NCI-H2081 treated with DMSO at 0.1 percent for 48 hours (cell line): ENCODE data around the gene WNK1.

Experiments used
- DNase-seq: peaks from one replicate; lab custom pipeline; 2025; lab: John Stamatoyannopoulos, UW

The WNK1 gene

DNA sequence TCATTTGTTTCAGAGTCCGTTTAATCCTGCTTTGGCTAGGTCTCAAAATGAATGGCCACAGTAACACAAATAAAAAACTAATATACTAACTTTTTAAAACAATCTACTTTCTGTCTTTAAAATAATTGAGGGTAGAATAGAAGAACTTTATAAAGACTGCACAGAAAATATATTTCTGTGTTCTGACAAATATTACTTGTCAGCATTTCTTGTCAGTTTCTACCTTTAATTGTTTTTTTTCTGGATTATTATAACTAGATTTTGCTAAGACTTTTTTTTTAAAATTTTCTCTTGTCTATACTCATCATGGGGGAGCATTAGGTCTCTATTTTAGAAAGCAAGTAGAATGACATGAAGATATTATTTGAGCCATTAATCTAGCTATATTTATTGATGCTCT, 110.9 kb downstream of the WNK1 start:
- no peak for DNase-seq

DNA sequence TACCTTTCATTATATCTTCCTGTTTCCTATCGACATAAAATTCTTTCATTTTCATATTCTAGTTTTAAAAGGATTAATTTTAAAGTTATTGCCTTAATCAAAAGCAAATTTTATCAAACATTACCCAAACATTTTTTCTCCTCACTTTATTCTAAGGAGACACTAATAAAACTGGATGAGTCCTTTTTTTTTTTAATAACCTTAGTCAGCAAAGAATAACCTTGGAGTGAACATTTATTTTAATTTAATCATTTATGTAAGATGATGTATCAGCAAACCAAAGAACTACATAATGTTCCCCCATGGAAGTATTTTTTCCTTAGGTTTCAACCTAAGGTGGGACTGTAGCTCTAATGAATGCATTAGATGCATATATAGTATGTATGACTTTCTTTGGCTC, 113.2 kb downstream of the WNK1 start:
- DNase-seq, result no peak

DNA sequence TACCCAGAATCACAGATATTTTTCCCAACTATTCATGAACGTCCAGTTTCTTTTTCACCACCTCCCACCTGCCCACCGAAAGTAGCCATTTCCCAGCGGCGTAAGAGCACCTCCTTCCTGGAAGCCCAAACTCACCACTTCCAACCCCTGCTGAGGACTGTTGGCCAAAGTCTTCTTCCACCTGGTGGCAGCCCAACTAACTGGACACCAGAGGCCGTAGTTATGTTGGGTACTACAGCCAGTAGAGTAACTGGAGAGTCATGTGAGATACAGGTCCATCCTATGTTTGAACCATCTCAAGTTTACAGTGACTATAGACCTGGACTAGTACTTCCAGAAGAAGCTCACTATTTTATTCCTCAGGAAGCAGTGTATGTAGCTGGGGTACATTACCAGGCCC, 115.5 kb downstream of the WNK1 start:
- DNase-seq, result no peak

DNA sequence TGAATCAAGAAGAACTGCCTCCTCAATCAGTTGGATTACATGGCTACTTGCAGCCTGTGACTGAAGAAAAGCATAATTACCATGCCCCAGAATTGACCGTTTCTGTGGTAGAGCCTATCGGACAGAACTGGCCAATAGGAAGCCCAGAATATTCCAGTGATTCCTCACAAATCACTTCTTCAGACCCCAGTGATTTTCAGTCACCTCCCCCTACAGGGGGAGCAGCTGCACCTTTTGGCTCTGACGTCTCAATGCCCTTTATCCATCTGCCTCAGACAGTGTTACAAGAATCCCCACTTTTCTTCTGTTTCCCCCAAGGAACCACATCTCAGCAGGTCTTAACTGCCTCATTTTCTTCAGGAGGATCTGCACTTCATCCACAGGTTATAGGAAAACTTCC, 116.3 kb downstream of the WNK1 start:
- no peak for DNase-seq

DNA sequence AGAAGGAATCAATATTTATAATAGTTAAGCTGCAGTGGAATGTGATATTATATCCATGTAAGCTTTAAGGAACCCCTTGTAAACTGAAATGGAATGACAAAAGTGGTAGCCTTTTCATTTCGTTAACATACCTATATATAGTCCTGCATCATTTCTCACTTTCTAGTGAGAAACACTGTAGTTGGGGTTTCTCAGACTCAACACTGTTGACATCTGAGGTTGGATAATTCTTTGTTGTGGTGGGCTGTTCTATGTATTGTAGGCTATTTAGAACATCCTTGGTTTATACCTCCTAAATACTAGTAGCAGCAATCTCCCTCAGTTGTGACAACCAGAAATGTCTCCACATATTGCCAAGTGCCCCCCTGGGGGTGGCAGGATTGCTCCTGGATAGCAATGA, 118.0 kb downstream of the WNK1 start:
- no peak for DNase-seq

DNA sequence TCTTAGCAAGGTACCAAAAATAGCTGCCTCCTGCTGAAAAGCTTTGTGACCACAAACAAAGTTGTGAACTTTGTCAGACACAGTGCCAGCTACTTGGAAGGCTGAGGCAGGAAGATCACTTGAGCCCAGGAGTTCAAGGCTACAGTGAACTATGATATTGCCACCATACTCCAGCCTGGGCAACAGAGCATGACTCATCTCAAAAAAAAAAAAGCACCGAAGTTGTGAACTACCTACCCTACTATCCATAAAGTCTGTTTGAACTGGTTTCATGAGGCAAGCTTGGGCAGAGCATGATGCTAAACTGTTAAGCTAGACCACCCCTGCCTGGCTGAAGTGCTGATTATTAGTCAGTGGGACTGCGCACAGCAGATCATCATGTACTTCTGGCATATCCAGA, 121.6 kb downstream of the WNK1 start:
- no peak for DNase-seq

DNA sequence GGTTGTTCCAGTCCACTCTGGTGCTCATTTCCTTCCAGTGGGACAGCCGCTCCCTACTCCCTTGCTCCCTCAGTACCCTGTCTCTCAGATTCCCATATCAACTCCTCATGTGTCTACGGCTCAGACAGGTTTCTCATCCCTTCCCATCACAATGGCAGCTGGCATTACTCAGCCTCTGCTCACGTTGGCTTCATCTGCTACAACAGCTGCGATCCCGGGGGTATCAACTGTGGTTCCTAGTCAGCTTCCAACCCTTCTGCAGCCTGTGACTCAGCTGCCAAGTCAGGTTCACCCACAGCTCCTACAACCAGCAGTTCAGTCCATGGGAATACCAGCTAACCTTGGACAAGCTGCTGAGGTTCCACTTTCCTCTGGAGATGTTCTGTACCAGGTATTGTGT, 127.3 kb downstream of the WNK1 start:
- DNase-seq, result no peak

DNA sequence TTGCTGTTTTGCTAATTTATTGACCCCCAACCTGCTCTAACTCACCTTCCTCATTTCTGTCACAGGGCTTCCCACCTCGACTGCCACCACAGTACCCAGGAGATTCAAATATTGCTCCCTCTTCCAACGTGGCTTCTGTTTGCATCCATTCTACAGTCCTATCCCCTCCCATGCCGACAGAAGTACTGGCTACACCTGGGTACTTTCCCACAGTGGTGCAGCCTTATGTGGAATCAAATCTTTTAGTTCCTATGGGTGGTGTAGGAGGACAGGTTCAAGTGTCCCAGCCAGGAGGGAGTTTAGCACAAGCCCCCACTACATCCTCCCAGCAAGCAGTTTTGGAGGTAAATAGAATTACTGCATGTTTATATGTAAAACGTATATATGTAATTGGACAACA, 128.3 kb downstream of the WNK1 start:
- DNase-seq, result no peak

DNA sequence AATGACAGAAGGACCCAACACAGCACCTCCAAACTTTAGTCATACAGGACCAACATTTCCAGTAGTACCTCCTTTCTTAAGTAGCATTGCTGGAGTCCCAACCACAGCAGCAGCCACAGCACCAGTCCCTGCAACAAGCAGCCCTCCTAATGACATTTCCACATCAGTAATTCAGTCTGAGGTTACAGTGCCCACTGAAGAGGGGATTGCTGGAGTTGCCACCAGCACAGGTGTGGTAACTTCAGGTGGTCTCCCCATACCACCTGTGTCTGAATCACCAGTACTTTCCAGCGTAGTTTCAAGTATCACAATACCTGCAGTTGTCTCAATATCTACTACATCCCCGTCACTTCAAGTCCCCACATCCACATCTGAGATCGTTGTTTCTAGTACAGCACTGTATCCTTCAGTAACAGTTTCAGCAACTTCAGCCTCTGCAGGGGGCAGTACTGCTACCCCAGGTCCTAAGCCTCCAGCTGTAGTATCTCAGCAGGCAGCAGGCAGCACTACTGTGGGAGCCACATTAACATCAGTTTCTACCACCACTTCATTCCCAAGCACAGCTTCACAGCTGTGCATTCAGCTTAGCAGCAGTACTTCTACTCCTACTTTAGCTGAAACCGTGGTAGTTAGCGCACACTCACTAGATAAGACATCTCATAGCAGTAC, 132.5 kb downstream of the WNK1 start:
- no peak for DNase-seq

DNA sequence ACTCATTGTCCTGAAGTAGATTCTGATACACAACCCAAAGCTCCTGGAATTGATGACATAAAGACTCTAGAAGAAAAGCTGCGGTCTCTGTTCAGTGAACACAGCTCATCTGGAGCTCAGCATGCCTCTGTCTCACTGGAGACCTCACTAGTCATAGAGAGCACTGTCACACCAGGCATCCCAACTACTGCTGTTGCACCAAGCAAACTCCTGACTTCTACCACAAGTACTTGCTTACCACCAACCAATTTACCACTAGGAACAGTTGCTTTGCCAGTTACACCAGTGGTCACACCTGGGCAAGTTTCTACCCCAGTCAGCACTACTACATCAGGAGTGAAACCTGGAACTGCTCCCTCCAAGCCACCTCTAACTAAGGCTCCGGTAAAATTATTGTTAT, 133.3 kb downstream of the WNK1 start:
- DNase-seq, result no peak

DNA sequence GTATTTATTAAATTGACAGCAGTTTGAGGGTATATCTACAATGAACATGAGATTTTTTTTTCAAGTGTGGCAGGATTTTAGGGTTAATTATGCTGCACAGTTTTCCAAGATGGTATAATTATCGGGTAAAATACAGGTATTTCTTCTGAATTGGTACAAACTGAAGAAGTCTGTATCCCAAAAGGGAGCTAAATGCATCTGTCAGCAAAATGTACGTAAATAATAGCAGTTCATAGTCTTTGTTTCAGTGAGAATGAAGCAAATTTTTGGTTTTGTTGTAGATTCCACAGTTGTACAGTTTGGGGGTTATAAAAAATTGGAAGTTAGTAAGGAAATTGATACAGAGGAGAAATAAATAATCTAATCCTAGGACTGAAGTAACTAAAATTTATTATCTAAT, 133.8 kb downstream of the WNK1 start:
- DNase-seq, result no peak

DNA sequence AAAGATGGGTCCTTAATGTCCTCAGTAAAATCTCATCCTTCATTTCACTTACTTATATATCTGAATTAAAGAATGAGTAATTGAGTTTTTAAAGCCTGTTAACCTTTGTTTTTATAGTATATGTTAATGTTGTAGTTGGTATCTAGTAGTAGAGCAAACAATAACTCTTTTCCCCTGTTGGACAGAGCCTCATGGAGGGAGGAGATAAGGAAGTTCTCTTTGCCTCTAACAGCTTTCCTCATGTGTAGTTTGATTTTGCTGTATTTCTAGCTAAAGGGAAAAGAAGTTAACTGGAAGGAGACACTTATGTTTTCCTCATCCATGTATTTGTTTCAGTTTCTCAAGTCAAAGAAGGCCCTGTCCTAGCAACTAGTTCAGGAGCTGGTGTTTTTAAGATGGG, 141.8 kb downstream of the WNK1 start:
- DNase-seq, result no peak

DNA sequence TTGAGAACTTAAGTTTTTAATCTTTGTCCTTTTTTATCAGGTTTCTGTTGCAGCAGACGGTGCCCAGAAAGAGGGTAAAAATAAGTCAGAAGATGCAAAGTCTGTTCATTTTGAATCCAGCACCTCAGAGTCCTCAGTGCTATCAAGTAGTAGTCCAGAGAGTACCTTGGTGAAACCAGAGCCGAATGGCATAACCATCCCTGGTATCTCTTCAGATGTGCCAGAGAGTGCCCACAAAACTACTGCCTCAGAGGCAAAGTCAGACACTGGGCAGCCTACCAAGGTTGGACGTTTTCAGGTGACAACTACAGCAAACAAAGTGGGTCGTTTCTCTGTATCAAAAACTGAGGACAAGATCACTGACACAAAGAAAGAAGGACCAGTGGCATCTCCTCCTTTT, 143.7 kb downstream of the WNK1 start:
- no peak for DNase-seq

DNA sequence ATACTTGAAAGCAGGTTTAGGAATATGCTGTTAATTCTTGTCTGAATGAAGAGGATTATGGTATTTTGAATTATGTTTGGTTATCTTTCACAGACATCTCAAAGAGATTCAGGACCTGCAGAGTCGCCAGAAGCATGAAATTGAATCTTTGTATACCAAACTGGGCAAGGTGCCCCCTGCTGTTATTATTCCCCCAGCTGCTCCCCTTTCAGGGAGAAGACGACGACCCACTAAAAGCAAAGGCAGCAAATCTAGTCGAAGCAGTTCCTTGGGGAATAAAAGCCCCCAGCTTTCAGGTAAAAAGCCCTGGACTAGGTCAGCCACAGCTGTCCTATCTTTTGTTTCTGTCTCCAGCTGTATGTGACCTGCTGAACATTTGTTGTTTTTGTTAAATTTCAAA, 145.0 kb downstream of the WNK1 start:
- no peak for DNase-seq

DNA sequence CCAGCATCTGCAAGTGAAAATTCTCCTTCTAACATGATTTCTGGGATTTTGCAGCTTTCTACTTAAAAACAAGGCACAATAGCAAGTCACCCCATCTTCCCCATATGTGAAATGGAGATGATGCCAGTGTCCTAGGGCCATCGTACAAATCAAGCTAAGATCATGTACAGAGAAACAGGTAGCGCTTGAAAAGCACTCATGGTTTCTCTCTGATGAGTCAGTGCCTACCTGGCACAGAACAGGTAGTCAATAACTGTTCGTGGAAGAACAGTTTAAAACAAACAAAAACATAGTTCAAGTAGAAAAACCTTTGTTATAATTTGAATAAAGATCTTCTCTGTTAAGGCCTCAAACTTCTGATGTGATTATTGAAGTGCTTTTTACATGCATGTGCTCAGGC, 150.2 kb downstream of the WNK1 start:
- no peak for DNase-seq

DNA sequence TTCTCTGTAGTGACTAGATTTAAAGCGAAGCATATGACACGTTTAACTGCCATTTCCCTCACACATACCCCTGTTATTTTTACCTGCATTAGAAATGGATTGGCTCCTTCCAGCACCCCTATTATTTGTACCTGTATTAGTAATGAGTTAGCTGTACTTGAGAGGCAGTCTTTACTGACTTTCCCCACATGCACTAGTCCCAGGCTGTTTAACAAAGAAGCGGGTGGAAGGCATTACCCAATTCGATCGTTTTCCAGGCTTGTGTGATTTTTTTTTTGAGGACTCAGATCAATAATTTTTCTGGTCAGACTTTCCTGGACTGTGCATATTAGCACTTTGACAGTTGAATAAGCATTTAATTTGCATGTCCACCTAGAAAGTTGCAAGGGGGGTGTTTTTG, 150.7 kb downstream of the WNK1 start:
- no peak for DNase-seq

DNA sequence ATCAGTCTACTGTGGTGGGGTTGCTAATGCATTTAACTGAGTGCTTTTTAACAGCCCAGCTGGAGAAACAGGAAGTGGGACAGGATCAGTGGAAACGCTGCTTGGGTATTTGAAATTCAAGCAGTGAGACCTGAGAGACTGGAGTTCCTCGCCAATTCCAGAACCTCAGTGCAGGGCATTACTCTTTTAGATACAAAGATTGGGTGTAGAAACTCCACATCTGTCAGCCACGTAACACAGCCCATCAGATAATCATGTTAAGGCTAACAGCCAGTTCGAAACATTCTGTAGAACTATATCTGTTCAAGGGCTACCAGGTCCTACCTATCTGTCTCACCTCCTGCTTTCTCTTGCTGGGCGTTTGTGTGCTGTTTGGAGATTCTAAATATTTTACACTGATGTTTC, 151.6 kb downstream of the WNK1 start:
- DNase-seq, result no peak

DNA sequence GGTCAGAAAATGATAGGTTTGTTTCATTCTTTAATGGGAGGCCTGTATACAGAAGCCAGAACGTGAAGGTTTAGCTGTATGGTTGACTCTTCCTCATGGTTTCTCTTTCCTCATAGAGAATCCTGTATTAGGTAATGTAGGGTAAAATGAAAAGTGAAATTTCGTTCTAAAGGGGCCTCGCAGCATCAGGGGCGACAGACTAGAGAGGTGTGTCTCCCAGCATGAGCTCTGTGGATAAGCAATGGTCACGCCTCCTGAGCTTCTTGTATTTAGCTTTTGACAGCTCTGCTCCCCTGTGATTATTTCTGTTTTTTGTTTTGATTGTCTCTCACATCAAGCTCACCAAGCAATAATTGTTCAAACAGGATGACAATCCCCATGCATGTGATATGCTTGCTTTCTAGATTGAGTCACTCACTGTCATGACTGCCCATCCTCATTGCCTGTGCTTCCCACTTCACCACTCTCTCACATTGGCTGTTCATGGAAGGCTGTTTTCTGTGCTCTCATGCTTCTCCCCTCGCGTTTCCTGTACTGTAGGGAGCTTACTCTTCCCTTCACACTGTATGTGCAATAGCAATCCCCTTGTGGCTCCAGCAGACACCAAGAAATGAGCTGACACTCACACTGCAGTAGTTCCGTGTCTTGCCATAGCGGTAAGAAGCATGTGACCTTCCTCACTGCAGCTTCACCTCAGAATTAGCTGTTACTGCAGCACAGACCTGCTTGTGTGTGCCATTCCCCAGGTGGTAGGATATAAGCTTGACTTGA, 153.1 kb downstream of the WNK1 start:
- no peak for DNase-seq

DNA sequence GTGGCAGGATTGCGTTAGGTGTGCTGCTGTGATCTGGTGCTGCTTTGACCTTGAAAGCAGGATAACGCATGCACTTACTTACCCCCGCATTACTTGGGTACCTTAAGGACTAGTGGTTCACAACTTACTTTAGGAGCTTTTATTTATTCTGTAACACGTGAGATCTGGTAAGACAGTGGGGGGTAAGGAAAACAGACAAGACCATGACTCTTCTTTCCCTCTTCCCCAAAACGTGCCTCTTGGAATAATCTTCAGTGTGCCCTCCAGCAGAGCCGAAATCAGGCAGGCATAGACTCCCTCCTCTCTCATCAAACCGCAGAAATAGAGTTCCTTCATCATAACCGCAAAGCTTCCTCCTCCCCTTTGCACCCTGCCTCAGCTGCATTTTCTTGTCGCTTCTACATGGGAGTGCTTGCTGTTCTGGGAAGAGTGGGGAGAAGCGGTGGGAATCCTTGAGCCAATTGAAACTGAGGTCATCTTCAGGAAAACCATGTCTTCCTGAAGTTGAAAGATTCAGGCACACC, 153.7 kb downstream of the WNK1 start:
- DNase-seq, result no peak

DNA sequence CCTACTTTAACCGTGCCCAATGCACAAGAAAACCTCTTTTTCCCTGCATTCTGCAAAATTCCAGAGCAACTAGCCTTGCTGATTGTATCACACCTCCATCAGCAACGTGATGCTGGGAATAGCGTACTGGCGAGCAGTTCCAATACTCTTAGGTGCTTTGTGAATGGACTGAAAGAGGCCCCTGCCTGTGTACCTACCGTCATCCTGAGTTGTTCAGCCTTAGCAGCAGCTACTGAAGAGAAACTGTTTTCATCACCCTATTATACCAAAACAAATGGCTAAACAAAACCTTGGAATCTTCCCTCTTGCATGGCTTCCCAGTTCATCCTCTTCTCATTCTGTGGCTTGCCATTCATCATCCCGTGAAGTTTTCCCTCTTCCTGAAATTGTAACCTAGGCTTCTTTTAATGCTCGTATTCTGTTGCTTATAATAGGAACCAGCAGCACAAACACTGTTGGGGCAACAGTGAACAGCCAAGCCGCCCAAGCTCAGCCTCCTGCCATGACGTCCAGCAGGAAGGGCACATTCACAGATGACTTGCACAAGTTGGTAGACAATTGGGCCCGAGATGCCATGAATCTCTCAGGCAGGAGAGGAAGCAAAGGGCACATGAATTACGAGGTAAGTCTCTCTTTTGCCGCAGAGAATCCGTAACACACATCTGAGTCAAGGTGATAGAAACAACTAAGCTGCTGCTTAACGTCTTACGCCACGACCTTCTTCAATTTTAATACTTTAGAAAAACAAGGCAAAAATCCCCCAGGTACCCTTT, 155.2 kb downstream of the WNK1 start:
- DNase-seq, result no peak

DNA sequence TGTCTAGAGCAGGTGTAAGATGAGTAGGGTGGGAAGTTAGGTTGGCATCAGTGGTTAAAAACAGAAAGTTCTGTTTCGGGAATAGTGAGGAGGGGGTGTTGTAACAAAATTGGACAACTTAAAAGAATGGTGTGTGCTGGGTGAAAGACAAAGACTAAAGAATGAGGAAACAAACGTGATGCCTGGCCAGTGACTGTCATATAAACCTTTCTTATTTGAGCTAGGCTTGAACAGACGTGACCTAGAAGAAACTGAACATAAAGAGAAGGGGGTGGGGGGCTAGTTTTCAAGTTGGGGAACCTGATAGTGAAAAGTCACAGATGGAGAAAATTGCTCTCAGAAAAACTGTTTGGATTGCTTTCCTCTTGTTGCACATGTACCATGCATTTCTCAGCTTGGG, 157.5 kb downstream of the WNK1 start:
- DNase-seq, result no peak

DNA sequence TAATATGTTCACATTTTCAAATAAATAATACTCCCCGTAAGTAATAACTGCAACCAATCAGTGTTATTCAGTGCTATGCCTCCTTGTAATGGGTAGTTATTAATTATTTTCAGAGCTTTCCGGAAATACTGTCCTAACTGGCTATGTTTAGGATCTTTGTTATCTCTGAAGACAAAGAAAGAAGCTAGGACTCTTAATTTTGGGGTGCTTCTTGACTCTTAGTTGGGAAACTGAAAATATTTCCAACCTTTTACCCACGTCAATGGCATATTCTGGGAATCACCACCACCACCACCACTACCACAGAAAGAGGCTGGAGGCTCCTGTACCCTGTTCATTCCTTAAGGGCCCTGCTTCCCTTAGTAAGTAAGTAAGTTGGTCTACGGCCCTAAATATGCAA, 158.0 kb downstream of the WNK1 start:
- no peak for DNase-seq

DNA sequence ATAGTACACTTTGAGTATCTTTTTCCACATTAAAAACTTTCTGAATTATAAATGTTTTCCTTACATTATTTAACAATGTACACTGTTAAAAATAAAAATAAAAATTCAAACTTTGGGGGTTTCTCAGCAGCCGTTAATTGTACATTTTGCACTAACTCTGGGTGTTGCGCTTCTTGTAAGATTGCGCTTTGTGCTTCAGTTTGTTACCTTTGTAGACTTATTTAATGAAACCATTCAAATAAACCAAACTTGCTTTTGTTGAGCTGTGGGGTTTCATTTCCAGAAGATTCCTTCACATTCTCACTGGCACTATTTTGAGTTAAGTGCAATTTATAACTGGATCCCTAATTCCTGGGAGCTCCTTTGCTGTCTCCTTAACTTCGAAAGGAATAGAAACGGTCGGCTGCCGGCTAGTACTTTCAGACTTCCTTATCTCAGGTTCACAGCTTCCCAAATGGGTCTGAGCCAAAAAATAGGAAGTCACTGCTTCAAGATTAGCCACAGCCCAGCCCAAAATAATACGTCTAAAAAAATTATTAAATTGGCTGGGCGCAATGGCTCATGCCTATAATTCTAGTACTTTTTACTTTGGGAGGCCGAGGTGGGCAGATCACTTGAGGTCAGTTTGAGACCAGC, 158.9 kb downstream of the WNK1 start:
- DNase-seq, result no peak
